Measurements from ENCODE around the gene USP46.

DNA sequence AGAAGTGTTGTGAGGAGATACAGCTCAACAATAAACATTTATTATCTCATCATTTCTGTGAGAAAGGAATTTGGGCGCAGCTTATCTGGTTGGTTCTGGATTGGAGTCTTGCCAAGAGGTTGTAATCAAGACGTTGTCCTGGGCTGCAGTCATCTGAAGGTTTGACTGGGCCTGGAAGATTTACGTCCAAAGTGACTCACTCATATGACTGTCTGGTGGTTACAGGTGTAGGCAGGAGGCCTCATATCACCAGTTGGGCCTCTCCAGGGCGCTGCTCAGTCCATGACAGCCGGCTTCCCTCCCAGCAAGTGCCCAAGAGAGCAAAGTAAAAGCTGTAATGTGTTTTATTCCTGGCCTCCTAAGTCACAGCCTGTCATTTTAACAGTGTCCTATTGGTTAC is 106.3 kb downstream of the USP46 start:
- TF ChIP-seq, protein P1, sequence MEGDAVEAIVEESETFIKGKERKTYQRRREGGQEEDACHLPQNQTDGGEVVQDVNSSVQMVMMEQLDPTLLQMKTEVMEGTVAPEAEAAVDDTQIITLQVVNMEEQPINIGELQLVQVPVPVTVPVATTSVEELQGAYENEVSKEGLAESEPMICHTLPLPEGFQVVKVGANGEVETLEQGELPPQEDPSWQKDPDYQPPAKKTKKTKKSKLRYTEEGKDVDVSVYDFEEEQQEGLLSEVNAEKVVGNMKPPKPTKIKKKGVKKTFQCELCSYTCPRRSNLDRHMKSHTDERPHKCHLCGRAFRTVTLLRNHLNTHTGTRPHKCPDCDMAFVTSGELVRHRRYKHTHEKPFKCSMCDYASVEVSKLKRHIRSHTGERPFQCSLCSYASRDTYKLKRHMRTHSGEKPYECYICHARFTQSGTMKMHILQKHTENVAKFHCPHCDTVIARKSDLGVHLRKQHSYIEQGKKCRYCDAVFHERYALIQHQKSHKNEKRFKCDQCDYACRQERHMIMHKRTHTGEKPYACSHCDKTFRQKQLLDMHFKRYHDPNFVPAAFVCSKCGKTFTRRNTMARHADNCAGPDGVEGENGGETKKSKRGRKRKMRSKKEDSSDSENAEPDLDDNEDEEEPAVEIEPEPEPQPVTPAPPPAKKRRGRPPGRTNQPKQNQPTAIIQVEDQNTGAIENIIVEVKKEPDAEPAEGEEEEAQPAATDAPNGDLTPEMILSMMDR (IDR thresholded peaks at IDR 0.05) = no peak
- no peak for TF ChIP-seq POLR2A (IDR thresholded peaks at IDR 0.05)

Measured in Peyer's patch (tissue), 4 donors.